Mucosa of rectum (tissue), 2 donors: ENCODE data around the gene SLC18A3.

Experiments
- H3K27ac ChIP-seq, 2 donors: one replicate each; pipeline ENCODE4 v1.7.0; 2013; ENCODE audit warnings: inconsistent platforms in 2 of 2, low read depth in 2 of 2, low read length in 2 of 2
- H3K27me3 ChIP-seq, 2 donors: one replicate each; pipeline ENCODE4 v1.7.0; 2013; ENCODE audit warnings: low read length in 2 of 2; ENCODE audit not compliant: control insufficient read depth in 2 of 2, insufficient read depth in 2 of 2
- H3K36me3 ChIP-seq, 2 donors: one replicate each; pipeline ENCODE4 v1.7.0; 2013; ENCODE audit warnings: low read length in 2 of 2; ENCODE audit not compliant: control insufficient read depth in 2 of 2, insufficient read depth in 2 of 2
- H3K4me1 ChIP-seq, 2 donors: one replicate each; pipeline ENCODE4 v1.7.0; 2013; ENCODE audit warnings: low read length in 2 of 2, mild to moderate bottlenecking in 1 of 2; ENCODE audit not compliant: control insufficient read depth in 2 of 2, insufficient read depth in 2 of 2
- H3K4me3 ChIP-seq, 2 donors: one replicate each; pipeline ENCODE4 v1.7.0; 2013; ENCODE audit warnings: low read length in 2 of 2
- H3K9ac ChIP-seq, 2 donors: one replicate each; pipeline ENCODE4 v1.7.0; 2013; ENCODE audit warnings: low read length in 2 of 2, low read depth in 1 of 2, mild to moderate bottlenecking in 1 of 2
- H3K9me3 ChIP-seq, 2 donors: one replicate each; pipeline ENCODE4 v1.7.0; 2013; ENCODE audit warnings: low read length in 2 of 2; ENCODE audit not compliant: control insufficient read depth in 2 of 2
- donor health status: healthy.
- donor health status: Normal muscosa, but diverticular disease.

SLC18A3 gene

DNA sequence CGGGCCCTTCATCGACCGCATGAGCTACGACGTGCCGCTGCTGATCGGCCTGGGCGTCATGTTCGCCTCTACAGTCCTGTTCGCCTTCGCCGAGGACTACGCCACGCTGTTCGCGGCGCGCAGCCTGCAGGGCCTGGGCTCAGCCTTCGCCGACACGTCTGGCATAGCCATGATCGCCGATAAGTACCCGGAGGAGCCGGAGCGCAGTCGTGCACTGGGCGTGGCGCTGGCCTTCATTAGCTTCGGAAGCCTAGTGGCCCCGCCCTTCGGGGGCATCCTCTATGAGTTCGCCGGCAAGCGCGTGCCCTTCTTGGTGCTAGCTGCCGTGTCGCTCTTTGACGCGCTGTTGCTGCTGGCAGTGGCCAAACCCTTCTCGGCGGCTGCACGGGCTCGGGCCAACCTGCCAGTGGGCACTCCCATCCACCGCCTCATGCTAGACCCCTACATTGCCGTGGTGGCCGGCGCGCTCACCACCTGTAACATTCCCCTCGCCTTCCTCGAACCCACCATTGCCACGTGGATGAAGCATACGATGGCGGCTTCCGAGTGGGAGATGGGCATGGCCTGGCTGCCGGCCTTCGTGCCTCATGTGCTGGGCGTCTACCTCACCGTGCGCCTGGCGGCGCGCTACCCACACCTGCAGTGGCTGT, 1.2 kb downstream of the SLC18A3 start:
- Histone ChIP-seq H3K9me3 (no peaks in the 10 kb centered on the region), H3K9ac (no peak overlapping the region), H3K36me3 (no peaks in the 10 kb centered on the region), H3K4me3 (no peak overlapping the region), H3K27me3 (peaks cover 42 to 52% of the 10 kb centered on the region in 2 donors), H3K4me1 (no peaks in the 10 kb centered on the region), H3K27ac (no peak overlapping the region)

DNA sequence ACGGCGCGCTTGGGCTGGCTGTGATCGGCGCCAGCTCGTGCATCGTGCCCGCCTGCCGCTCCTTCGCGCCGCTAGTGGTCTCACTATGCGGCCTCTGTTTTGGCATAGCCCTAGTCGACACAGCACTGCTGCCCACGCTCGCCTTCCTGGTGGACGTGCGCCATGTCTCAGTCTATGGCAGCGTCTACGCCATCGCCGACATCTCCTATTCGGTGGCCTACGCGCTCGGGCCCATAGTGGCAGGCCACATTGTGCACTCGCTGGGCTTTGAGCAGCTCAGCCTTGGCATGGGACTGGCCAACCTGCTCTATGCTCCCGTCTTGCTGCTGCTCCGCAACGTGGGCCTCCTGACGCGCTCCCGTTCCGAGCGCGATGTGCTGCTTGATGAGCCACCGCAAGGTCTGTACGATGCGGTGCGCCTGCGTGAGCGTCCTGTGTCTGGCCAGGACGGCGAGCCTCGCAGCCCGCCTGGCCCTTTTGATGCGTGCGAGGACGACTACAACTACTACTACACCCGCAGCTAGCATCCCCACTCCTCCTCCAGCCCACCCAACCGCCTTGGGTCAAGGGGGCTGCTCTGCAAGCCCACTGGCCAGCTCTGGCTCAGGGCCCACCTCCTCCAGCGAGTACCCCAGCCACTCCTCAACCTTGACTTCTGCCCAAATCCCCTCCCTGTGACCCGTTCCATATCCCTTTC, 1.9 kb downstream of the SLC18A3 start:
- H3K36me3 ChIP-seq, result no peaks in the 10 kb centered on the region
- H3K9me3 ChIP-seq, result no peaks in the 10 kb centered on the region
- H3K27me3 ChIP-seq, result peaks cover 45 to 51% of the 10 kb centered on the region in 2 donors
- no peak overlapping the region for H3K27ac ChIP-seq
- no peak overlapping the region for H3K9ac ChIP-seq
- H3K4me3 ChIP-seq, result no peak overlapping the region
- H3K4me1 ChIP-seq, result no peaks in the 10 kb centered on the region

DNA sequence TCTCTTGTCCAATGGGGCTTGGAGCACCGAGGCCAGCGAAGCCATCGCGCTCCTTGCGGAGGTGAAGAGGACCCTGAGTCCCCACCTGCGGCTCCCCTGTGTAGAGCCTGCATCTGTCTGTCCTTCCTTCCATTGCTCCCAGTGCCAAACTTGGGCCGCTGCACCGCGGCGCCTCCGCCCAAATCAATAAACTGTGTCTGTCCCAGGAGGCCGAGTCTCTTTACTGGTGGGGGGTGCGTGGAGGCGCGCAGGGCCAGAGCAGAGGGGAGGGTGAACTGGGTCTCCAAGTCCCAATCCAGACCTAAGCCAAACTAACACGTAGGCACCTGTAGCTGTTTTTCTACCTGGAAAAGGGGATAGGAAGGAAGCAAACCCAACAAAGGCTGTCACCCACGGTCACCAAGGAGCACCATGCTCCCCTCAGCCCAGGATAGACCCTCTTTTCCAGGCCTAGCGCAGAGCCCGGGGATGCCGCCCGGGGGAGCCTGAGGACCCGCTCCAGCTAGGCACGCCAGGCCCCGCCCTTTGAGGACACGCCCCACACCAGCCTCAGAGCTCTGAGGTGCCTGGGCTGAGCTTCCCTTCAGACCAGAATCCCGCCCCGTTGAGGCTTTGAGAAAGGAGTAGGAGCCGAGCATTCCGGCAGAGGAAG, 2.5 kb downstream of the SLC18A3 start:
- Histone ChIP-seq H3K27ac (no peak overlapping the region), H3K9me3 (no peaks in the 10 kb centered on the region), H3K4me3 (no peak overlapping the region), H3K36me3 (no peaks in the 10 kb centered on the region), H3K27me3 (peaks cover 45% of the 10 kb centered on the region in 2 donors), H3K9ac (no peak overlapping the region), H3K4me1 (no peaks in the 10 kb centered on the region)

DNA sequence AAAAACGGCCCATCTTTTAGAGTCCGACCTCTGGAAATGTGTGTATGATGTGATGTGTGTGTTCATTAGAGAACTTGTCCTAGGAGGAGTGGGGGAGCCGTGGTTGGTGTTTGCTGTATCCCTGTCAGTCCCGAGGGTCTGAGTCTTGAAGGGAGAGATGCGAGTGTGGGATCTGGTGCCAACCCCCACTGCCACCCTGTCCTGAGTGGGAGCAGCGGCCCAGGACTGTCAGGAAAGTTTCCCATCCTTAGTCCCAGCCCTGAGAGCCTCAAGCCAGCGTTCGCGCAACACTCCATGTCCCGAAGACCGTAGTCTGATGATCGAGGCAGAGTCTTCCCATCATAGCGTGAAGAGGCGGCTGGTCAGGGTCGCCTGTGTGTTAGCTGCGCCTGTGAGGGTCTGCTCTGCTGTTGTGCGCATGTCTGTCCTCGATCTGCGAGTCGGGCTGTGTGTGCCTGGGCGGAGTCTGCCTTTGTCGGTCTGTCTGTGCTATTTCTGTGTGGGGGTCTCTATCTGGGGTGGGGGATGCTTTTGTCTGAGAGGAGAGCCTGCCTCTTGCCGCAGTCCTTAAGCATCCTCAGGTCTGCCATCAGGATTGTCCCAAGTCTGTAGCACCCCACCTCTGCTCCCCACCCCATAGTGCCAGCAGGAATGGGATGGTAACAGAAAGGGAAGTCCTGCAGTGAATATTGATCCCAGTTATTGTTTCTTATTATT, 3.2 kb downstream of the SLC18A3 start:
- Histone ChIP-seq H3K9me3 (no peaks in the 10 kb centered on the region), H3K4me1 (no peaks in the 10 kb centered on the region), H3K4me3 (no peak overlapping the region), H3K36me3 (no peaks in the 10 kb centered on the region), H3K27ac (no peak overlapping the region), H3K9ac (no peak overlapping the region), H3K27me3 (peaks cover 39 to 40% of the 10 kb centered on the region in 2 donors)

DNA sequence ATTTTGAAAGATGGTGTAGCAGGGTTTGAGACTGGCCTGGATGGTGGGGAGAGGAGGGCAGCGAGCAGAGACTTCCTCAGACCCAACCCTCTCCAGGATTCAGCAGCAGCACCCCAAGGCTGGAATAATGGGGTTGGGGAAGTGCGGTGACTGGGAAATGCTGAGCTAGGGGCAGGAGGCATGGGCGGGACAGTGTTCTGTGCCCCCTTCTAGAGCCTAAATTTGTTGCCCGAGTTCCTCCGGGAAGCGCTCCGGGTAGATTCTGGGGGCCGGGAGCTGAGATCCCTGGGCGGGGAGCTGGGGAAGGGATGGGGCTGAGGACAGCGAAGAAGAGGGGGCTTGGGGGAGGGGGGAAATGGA, 3.8 kb downstream of the SLC18A3 start, which contains the start of gene CHAT:
Gene CHAT (plus strand): TSS at position 156 of the 360 bp plus-strand sequence. CDS start 153 bp downstream, at position 309.
- H3K4me1 ChIP-seq, result no peaks in the 10 kb centered on the region
- no peaks in the 10 kb centered on the region for H3K9me3 ChIP-seq
- peaks cover 34 to 37% of the 10 kb centered on the region in 2 donors for H3K27me3 ChIP-seq
- H3K36me3 ChIP-seq, result no peaks in the 10 kb centered on the region
- H3K4me3 ChIP-seq, result no peak within 1 kb of the TSS
- no peak within 1 kb of the TSS for H3K9ac ChIP-seq
- no peak within 1 kb of the TSS for H3K27ac ChIP-seq

DNA sequence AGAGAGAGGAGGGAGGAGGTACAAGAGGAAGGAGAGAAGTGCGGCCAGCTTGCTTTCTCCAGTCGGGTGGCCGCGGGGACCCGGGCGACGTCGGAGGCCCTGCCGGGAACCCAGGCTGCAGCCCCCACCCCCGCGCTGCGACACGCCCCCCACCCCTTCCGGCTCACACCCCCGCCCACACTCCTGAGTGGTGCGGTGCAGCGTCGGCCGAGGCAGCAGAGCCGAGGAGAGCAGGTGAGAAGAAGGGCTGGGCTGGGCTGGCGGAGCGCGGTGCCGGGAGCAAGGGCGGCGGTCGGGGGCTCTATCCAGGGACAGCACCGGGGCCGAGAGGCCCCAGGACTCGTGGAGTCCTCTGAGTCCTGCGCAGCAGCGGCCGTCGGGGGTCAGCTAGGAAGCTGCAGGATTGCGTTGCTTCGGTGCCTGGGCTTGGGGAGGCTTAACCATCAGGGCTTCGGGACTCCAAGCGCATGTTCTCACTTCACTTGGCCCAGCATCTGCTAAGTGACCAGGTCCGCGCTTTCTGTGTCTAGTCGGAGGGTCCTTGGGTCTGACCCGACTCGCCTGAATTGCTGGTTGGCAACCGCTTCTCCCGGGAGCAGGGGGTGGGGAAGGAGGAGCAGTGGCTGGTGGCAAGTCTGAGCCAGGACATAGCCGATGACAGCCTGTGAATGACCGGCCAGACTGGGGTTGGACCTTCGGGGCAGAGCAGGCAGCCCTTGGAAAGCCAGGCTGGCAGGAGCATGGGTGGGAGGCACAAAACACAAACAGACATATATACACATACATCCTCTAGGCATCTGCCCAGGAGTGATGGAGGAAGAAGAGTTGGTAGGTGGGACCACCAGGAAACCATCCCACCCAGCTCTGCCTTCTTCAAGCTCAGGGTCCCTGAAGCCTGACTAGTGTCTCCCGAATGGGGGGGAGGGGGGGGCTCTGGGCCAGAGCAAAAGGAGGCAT, 4.4 kb downstream of the SLC18A3 start:
- Histone ChIP-seq H3K9ac (no peak overlapping the region), H3K27me3 (peaks cover 33 to 37% of the 10 kb centered on the region in 2 donors), H3K9me3 (no peaks in the 10 kb centered on the region), H3K4me1 (no peaks in the 10 kb centered on the region), H3K36me3 (no peaks in the 10 kb centered on the region), H3K4me3 (no peak overlapping the region), H3K27ac (no peak overlapping the region)

DNA sequence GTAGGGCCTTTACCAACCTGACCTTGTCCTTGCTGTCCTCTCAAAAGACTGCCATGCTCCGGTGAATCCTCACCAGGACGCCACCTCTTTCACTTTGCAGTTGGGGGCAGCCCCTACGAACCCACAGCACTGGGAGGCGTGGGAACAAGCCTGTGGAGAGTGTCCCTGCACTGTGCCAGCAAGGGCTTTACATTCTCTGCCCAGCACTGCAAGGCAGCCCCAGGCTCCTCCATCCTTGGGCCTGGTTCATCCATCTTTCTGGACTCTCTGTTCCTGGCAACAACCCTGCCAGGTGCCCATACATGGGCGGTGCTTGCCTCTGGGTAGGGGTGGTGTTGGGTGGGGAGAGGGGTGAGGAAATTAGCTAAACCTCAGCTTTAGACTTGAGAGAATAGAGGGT, 5.1 kb downstream of the SLC18A3 start:
- Histone ChIP-seq H3K4me3 (no peak overlapping the region), H3K27me3 (peaks cover 33 to 39% of the 10 kb centered on the region in 2 donors), H3K4me1 (no peaks in the 10 kb centered on the region), H3K9me3 (no peaks in the 10 kb centered on the region), H3K9ac (no peak overlapping the region), H3K27ac (no peak overlapping the region), H3K36me3 (no peaks in the 10 kb centered on the region)

DNA sequence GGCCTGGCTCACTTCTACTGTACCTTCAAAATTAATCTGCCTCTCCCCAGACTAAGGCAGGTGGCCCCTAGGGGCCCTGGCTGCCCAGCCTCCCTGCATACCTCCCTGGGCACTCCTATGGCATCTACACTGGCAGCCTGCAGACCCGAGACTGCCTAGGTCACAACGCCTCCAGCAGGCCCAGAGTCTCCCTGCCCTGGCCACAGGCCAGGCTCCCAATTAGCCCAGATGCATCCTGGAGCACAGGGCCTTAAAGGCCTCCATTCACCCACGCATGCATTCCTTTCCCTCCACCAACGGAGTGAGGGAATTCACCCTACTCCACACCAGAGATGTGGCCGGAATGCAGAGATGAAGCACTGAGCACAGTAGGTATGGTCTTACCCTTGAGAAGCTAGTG, 5.6 kb downstream of the SLC18A3 start:
- peaks cover 33 to 39% of the 10 kb centered on the region in 2 donors for H3K27me3 ChIP-seq

DNA sequence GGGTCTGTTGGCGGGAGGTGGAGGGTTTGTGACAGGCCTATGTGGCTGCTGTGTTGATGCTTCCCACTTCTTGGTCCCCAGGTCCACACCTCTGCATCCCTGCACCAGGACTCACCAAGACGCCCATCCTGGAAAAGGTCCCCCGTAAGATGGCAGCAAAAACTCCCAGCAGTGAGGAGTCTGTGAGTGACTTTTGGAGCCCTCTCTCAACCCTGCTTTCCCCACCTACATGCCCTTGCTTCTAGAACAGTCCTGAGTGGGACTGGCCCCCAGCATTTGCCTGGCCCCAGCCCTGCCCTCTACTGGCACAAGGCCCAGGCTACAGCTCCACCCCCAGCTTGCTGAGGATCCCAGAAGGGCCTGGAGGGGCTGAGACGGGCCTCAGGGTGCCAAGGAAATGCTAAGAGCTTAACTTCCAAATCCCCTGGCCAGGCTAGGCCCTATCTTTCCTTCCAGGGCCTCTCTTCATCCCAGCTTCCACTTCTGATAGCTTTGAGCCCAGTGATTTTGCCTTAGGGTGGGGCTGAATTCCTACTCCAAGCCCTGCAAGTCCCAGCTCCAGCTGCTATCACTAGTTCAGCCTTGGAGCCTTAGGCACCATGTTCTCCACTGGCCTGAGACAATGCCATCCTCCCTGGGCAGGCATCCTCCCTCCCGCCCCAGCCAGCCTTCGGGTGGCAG, 6.5 kb downstream of the SLC18A3 start:
- Histone ChIP-seq H3K4me3 (no peak overlapping the region), H3K36me3 (no peaks in the 10 kb centered on the region), H3K27ac (no peak overlapping the region), H3K27me3 (peaks cover 25 to 35% of the 10 kb centered on the region in 2 donors), H3K4me1 (no peaks in the 10 kb centered on the region), H3K9me3 (no peaks in the 10 kb centered on the region), H3K9ac (no peak overlapping the region)

More for the DNA sequence above, 5.6 kb downstream of the SLC18A3 start:
- H3K4me3 ChIP-seq, result no peak overlapping the region
- no peaks in the 10 kb centered on the region for H3K36me3 ChIP-seq
- H3K9me3 ChIP-seq, result no peaks in the 10 kb centered on the region
- H3K4me1 ChIP-seq, result no peaks in the 10 kb centered on the region
- no peak overlapping the region for H3K9ac ChIP-seq
- no peak overlapping the region for H3K27ac ChIP-seq
